Nephron (organoid): Measurements from ENCODE around the gene BCS1L.
"Not testable (repeated sequence)": the region's sequence is repeated elsewhere in the genome, so short reads cannot be mapped to it uniquely, and the experiment has no call there.

ENCODE experiments used
- H3K27ac Mint-ChIP-seq, 3 experiments: 2 replicates each; pipeline ENCODE4 v1.8.0; 2020; ENCODE audit warnings: mixed read lengths in 3 of 3, mild to moderate bottlenecking in 2 of 3, moderate library complexity in 1 of 3
- H3K27me3 Mint-ChIP-seq: 2 replicates; pipeline ENCODE4 v1.8.0; 2021; ENCODE audit warnings: low read depth, mild to moderate bottlenecking, moderate library complexity, mixed read lengths
- H3K36me3 Mint-ChIP-seq: 2 replicates; pipeline ENCODE4 v1.8.0; 2020; ENCODE audit warnings: low read depth, mixed read lengths
- H3K4me1 Mint-ChIP-seq: 2 replicates; pipeline ENCODE4 v1.8.0; 2020; ENCODE audit warnings: mixed read lengths
- H3K4me3 Mint-ChIP-seq, 3 experiments: 2 replicates each; pipeline ENCODE4 v1.8.0; 2020; ENCODE audit warnings: mild to moderate bottlenecking in 3 of 3, mixed read lengths in 3 of 3, moderate library complexity in 2 of 3
- H3K9me3 Mint-ChIP-seq: 2 replicates; pipeline ENCODE4 v1.8.0; 2020; ENCODE audit warnings: mixed read lengths
- TF ChIP-seq, protein P1 (sequence below), 3 experiments: fragments of 200-600 bp; sonication (generic); IDR thresholded peaks; one replicate each; pipeline ENCODE4 v1.5.0; 2021; ENCODE audit warnings: antibody characterized with exemption in 3 of 3; ENCODE audit not compliant: unreplicated experiment in 3 of 3

The BCS1L gene

DNA sequence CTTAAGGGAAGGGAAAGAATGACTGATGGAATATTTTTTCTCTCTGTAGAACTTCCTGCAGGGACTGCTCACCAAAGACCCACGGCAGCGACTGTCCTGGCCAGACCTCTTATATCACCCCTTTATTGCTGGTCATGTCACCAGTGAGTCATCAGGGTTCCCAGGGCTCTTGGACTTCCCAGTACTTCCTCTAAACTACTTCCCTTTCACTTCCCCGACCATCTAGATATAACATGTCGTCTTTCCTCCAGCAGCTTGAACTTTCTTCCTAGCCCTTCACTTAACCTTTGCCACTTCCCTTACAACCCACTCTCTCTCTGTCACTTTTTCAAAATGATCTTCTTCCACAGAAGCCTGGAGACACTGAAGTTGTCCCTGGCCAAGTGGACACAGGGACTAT lies 19.6 kb downstream of the BCS1L start:
- Mint-ChIP-seq H3K4me3 (no peak overlapping the region), H3K36me3 (peaks cover 38% of the 10 kb centered on the region), H3K27me3 (no peaks in the 10 kb centered on the region), H3K27ac (no peak overlapping the region), H3K4me1 (no peaks in the 10 kb centered on the region), H3K9me3 (no peaks in the 10 kb centered on the region)
- TF ChIP-seq, protein P1, sequence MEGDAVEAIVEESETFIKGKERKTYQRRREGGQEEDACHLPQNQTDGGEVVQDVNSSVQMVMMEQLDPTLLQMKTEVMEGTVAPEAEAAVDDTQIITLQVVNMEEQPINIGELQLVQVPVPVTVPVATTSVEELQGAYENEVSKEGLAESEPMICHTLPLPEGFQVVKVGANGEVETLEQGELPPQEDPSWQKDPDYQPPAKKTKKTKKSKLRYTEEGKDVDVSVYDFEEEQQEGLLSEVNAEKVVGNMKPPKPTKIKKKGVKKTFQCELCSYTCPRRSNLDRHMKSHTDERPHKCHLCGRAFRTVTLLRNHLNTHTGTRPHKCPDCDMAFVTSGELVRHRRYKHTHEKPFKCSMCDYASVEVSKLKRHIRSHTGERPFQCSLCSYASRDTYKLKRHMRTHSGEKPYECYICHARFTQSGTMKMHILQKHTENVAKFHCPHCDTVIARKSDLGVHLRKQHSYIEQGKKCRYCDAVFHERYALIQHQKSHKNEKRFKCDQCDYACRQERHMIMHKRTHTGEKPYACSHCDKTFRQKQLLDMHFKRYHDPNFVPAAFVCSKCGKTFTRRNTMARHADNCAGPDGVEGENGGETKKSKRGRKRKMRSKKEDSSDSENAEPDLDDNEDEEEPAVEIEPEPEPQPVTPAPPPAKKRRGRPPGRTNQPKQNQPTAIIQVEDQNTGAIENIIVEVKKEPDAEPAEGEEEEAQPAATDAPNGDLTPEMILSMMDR (IDR thresholded peaks at IDR 0.05; ENCODE audit: unreplicated experiment in 3 of 3) = no peak

DNA sequence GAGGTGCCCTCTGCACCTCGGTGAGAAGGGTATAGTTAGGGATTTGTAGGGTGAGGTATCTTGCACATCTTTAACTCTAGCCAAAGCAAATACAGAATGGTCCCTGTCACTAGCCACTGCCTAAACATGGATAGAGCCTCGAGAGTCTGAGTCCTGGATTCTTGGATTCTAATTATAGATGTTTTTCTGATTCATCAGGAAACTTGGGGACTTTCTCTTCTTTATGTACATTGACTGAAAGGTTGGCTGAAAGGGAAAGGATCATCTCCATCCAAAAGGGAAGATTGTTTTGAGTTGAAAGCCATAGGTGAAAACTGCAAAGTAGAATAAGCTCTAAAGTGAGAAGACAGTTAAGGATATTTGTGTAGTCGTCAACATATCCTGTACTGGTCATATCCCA lies 20.6 kb downstream of the BCS1L start:
- Mint-ChIP-seq H3K4me3 (no peak overlapping the region), H3K27ac (no peak overlapping the region), H3K9me3 (no peaks in the 10 kb centered on the region), H3K36me3 (peaks cover 39% of the 10 kb centered on the region), H3K27me3 (no peaks in the 10 kb centered on the region), H3K4me1 (no peaks in the 10 kb centered on the region)
- TF ChIP-seq, protein P1 (IDR thresholded peaks at IDR 0.05; ENCODE audit: unreplicated experiment in 3 of 3) = no peak

DNA sequence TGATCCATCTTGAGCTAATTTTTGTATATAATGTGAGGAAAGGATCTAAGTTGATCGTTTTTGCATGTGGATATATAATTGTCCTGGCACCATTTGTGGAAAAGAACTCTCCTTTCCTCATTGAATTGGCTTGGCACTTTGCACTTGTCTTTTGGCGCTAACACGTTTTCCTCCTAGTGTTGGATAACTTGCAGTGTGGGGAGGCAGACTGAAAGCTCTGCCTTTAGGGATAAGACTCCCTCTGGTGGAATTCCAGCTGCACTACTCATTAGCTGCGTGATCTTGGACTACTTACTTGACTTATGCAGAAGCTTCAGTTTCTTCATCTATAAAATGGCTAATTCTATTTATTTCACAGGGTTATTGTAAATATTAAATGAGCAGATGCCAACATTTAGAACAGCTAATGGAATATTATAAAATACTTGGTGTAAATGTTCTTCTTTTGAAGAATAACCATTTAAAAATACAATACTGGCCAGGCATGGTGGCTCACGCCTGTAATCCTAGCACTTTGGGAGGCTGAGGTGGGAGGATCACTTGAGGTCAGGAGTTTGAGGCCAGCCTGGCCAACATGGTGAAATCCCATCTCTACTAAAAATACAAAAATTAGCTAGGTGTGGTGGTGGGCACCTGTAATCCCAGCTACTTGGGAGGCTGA lies 28.0 kb downstream of the BCS1L start:
- H3K27me3 Mint-ChIP-seq, H3K9me3 Mint-ChIP-seq: not testable (repeated sequence)

DNA sequence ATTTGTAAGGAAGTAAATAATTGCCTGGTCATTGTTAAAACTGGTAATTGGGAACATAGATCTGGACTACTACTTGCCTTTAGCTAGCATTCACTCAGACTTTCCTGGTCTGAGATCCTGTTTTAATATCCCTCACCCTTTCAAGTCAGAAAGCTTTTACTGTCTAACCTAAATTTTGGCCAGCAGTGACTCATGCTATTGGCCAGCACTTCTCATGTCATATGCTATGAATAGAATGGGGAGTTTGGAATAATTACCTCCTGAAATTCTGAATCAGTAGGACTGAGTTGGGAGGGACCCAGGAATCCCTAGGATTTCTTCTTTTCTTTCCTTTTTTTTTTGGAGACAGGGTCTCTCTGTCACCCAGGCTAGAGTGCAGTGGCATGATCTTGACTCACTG lies 31.8 kb downstream of the BCS1L start:
- TF ChIP-seq, protein P1 (IDR thresholded peaks at IDR 0.05; ENCODE audit: unreplicated experiment in 3 of 3) = no peak
- no peak overlapping the region for H3K4me3 Mint-ChIP-seq
- no peaks in the 10 kb centered on the region for H3K27me3 Mint-ChIP-seq
- no peaks in the 10 kb centered on the region for H3K4me1 Mint-ChIP-seq
- no peak overlapping the region for H3K27ac Mint-ChIP-seq
- H3K36me3 Mint-ChIP-seq = peaks cover 62% of the 10 kb centered on the region
- no peaks in the 10 kb centered on the region for H3K9me3 Mint-ChIP-seq

More for the DNA sequence above, 28.0 kb downstream of the BCS1L start:
- not testable (repeated sequence) for H3K4me1 Mint-ChIP-seq, H3K4me3 Mint-ChIP-seq, H3K27ac Mint-ChIP-seq
- peaks cover 55% of the 10 kb centered on the region for H3K36me3 Mint-ChIP-seq
- TF ChIP-seq, protein P1 (IDR thresholded peaks at IDR 0.05; ENCODE audit: unreplicated experiment in 3 of 3) = peak; percentile 75 to 79 (median 77)

DNA sequence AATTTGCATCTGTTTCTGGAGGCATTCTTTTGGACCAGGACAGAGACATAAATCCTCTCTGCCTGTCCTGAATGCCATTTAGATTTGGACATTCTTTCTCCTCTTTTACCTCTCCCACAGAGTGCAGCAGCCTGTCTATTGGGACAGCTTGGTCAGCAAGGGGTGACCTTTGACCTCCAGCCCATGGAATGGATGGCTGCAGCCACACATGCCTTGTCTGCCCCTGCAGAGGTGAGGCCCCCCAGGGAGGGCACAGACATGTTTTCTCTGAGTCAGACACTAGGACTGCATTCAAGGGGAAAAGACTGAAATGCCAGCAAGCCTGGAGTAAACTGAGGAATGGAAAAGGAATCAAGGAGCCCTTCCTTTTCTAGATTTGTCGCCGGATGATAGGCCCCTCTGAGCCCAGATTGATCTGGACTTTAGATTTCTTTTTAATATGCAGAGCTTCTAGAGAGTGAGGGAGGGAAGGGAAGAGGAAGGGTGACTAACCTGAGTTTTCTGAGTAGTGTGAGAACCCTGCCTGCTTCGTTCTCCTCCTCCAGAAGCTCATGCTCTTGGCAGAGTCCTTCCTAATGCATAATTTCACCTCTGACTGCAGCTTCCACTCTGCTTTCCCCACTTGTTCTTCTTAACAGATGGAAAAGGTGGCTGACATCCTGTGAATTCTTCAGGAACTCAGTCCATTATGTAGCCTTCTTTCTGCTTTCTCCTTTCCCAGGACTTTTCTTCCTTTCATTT lies 35.1 kb downstream of the BCS1L start:
- peaks cover 55% of the 10 kb centered on the region for H3K36me3 Mint-ChIP-seq
- TF ChIP-seq, protein P1 (IDR thresholded peaks at IDR 0.05; ENCODE audit: unreplicated experiment in 3 of 3) = no peak
- no peak overlapping the region for H3K27ac Mint-ChIP-seq
- no peaks in the 10 kb centered on the region for H3K27me3 Mint-ChIP-seq
- no peak overlapping the region for H3K4me3 Mint-ChIP-seq
- no peaks in the 10 kb centered on the region for H3K4me1 Mint-ChIP-seq
- H3K9me3 Mint-ChIP-seq = no peaks in the 10 kb centered on the region

DNA sequence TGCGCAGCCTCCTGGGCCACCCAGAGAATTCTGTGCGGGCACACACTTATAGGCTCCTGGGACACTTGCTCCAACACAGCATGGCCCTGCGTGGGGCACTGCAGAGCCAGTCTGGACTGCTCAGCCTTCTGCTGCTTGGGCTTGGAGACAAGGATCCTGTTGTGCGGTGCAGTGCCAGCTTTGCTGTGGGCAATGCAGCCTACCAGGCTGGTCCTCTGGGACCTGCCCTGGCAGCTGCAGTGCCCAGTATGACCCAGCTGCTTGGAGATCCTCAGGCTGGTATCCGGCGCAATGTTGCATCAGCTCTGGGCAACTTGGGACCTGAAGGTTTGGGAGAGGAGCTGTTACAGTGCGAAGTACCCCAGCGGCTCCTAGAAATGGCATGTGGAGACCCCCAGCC lies 39.4 kb downstream of the BCS1L start:
- no peaks in the 10 kb centered on the region for H3K27me3 Mint-ChIP-seq
- no peak overlapping the region for H3K27ac Mint-ChIP-seq
- H3K4me3 Mint-ChIP-seq = no peak overlapping the region
- TF ChIP-seq, protein P1 (IDR thresholded peaks at IDR 0.05; ENCODE audit: unreplicated experiment in 3 of 3) = no peak
- no peaks in the 10 kb centered on the region for H3K4me1 Mint-ChIP-seq
- H3K36me3 Mint-ChIP-seq = peaks cover 43% of the 10 kb centered on the region
- no peaks in the 10 kb centered on the region for H3K9me3 Mint-ChIP-seq
